ENCODE measurements around the gene TC2N. TPM values are rescaled to one million over a fixed set of nuclear protein-coding genes. Genes with fewer than 3 reads are reported as not detected.

The TC2N gene
- polyA plus RNA-seq, 1 donor from 2014 or later, result 2.1 TPM

DNA sequence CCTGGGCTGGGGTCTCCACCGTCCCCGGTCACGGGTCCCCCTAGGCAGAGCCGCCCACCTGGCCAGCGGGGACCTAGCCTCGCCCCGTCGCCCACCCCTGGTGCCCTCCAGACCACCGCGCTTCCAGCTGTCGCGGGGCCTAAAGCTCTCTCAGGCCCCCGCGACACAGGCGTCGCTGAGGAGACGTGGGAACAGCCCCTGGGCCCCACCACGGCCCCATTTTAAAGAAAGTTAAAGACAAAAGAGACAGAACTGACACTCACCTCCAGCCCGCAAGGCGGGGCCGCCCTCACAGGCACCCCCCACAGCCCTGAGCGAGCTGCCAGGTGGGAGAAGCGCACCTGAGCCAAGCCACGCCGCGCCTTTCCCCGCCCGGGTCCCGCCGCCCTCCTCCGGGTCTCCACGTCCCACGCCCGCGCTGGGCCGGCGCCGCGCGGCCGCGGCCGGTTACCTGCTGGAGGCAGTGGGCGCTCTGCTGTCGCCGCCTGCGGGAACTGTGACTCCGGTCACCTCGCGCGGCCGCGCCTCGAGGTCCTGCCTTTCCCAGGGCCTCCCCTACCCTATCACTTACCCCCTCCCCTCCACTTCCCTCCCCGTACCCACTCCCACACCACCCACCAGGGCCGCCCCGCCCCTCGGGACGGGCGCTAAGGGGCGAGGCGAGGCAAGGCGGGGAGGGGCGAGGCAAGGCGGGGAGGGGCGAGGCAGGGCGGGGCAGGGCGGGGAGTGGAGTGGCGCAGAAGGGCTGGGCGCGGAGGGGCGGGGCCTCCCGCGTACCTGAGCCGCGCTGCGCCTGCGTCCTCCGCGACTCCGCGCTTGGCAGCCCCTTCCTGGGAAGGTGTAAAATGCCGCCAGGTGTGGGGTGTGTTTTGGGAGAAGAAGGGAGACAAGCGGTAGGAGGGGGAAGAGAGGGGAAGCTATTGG lies 31.2 kb downstream of the TC2N start:
- Histone ChIP-seq H3K36me3 (ENCODE audit: insufficient read depth, low read length) (no peaks in the 10 kb centered on the region), H3K27ac (ENCODE audit: low read length) (no peak overlapping the region), H3K79me2 (replicated peaks; ENCODE audit: insufficient read depth, low read length) (no peaks in the 10 kb centered on the region), H3F3A (ENCODE audit: insufficient read depth, low read length, poor library complexity, severe bottlenecking) (no peaks in the 10 kb centered on the region), H3K4me2 (ENCODE audit: low read length) (no peak overlapping the region), H3K4me3 (ENCODE audit: low read length) (peak overlapping the region; percentile 67), H2AFZ (ENCODE audit: low read depth, low read length) (no peak overlapping the region), H3K9ac (ENCODE audit: low read length) (peak overlapping the region; percentile 14), H3K27me3 (ENCODE audit: insufficient read depth, low read depth, low read length) (peaks cover 43% of the 10 kb centered on the region), H4K20me1 (ENCODE audit: insufficient read depth) (no peaks in the 10 kb centered on the region), H3K9me3 (ENCODE audit: low read length) (no peaks in the 10 kb centered on the region), H3K9me2 (ENCODE audit: insufficient read depth, low read length) (no peaks in the 10 kb centered on the region)
- TF ChIP-seq SMC3 (conservative IDR thresholded peaks at IDR 0.05; ENCODE audit: poor library complexity) (peak; percentile 42), EP300 (conservative IDR thresholded peaks at IDR 0.05; ENCODE audit: poor library complexity, severe bottlenecking) (no peak), EZH2 (IDR thresholded peaks at IDR 0.05; ENCODE audit: borderline replicate concordance, insufficient read depth, low read length, poor library complexity, severe bottlenecking) (no peak), RAD21 (conservative IDR thresholded peaks at IDR 0.05) (peak; percentile 43), MXI1 (conservative IDR thresholded peaks at IDR 0.05; ENCODE audit: poor library complexity, severe bottlenecking) (peak; percentile 39), POLR2AphosphoS5 (IDR thresholded peaks at IDR 0.05) (no peak), TAF1 (IDR thresholded peaks at IDR 0.05; ENCODE audit: low read depth) (no peak)
- TF ChIP-seq, protein P1, sequence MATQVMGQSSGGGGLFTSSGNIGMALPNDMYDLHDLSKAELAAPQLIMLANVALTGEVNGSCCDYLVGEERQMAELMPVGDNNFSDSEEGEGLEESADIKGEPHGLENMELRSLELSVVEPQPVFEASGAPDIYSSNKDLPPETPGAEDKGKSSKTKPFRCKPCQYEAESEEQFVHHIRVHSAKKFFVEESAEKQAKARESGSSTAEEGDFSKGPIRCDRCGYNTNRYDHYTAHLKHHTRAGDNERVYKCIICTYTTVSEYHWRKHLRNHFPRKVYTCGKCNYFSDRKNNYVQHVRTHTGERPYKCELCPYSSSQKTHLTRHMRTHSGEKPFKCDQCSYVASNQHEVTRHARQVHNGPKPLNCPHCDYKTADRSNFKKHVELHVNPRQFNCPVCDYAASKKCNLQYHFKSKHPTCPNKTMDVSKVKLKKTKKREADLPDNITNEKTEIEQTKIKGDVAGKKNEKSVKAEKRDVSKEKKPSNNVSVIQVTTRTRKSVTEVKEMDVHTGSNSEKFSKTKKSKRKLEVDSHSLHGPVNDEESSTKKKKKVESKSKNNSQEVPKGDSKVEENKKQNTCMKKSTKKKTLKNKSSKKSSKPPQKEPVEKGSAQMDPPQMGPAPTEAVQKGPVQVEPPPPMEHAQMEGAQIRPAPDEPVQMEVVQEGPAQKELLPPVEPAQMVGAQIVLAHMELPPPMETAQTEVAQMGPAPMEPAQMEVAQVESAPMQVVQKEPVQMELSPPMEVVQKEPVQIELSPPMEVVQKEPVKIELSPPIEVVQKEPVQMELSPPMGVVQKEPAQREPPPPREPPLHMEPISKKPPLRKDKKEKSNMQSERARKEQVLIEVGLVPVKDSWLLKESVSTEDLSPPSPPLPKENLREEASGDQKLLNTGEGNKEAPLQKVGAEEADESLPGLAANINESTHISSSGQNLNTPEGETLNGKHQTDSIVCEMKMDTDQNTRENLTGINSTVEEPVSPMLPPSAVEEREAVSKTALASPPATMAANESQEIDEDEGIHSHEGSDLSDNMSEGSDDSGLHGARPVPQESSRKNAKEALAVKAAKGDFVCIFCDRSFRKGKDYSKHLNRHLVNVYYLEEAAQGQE (IDR thresholded peaks at IDR 0.05; ENCODE audit: borderline replicate concordance), result no peak
- TF ChIP-seq, protein P2, sequence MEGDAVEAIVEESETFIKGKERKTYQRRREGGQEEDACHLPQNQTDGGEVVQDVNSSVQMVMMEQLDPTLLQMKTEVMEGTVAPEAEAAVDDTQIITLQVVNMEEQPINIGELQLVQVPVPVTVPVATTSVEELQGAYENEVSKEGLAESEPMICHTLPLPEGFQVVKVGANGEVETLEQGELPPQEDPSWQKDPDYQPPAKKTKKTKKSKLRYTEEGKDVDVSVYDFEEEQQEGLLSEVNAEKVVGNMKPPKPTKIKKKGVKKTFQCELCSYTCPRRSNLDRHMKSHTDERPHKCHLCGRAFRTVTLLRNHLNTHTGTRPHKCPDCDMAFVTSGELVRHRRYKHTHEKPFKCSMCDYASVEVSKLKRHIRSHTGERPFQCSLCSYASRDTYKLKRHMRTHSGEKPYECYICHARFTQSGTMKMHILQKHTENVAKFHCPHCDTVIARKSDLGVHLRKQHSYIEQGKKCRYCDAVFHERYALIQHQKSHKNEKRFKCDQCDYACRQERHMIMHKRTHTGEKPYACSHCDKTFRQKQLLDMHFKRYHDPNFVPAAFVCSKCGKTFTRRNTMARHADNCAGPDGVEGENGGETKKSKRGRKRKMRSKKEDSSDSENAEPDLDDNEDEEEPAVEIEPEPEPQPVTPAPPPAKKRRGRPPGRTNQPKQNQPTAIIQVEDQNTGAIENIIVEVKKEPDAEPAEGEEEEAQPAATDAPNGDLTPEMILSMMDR (IDR thresholded peaks at IDR 0.05; ENCODE audit: poor library complexity, severe bottlenecking), result peak; percentile 50

- Histone ChIP-seq H2AFZ (ENCODE audit: low read depth, low read length) (no peak overlapping the region), H3K9me3 (ENCODE audit: low read length) (no peaks in the 10 kb centered on the region), H3K36me3 (ENCODE audit: insufficient read depth, low read length) (no peaks in the 10 kb centered on the region), H3K79me2 (replicated peaks; ENCODE audit: insufficient read depth, low read length) (no peaks in the 10 kb centered on the region), H3K4me3 (ENCODE audit: low read length) (peak overlapping the region; percentile 67), H3K27me3 (ENCODE audit: insufficient read depth, low read depth, low read length) (peaks cover 43% of the 10 kb centered on the region), H3K9ac (ENCODE audit: low read length) (no peak overlapping the region), H3K9me2 (ENCODE audit: insufficient read depth, low read length) (no peaks in the 10 kb centered on the region), H3K27ac (ENCODE audit: low read length) (no peak overlapping the region), H3K4me2 (ENCODE audit: low read length) (no peak overlapping the region), H4K20me1 (ENCODE audit: insufficient read depth) (no peaks in the 10 kb centered on the region), H3F3A (ENCODE audit: insufficient read depth, low read length, poor library complexity, severe bottlenecking) (no peaks in the 10 kb centered on the region)
- TF ChIP-seq, protein P2 (IDR thresholded peaks at IDR 0.05; ENCODE audit: poor library complexity, severe bottlenecking), result no peak
- TF ChIP-seq, protein P1 (IDR thresholded peaks at IDR 0.05; ENCODE audit: borderline replicate concordance), result no peak
- no peak for TF ChIP-seq EP300 (conservative IDR thresholded peaks at IDR 0.05; ENCODE audit: poor library complexity, severe bottlenecking)
These were observed 32.0 kb downstream of the TC2N start for GRCh38 chr14:91835197-91835919.

Measured in neural cell (in vitro differentiated cells).